ENCODE results near the gene FCF1.

GRCh38 chr14:74771399-74771798 lies 58.5 kb downstream of the FCF1 start:
- TF ChIP-seq CTCF (IDR thresholded peaks at IDR 0.05) = no peak
- TF ChIP-seq EP300 (IDR thresholded peaks at IDR 0.05; ENCODE audit: borderline replicate concordance in 1 of 2, low read depth in 1 of 2, low read length in 1 of 2) = no peak
- TF ChIP-seq YY1 (IDR thresholded peaks at IDR 0.05; ENCODE audit: low read depth) = no peak

Measured in SK-N-SH (cell line).